Mucosa of stomach (tissue), 1 donor: ENCODE data around the gene CTSO.

ENCODE experiments used
- H3K27me3 ChIP-seq: one replicate; pipeline ENCODE4 v1.7.0; 2013; ENCODE audit warnings: mild to moderate bottlenecking, low read length; ENCODE audit not compliant: control insufficient read depth, insufficient read depth
- H3K36me3 ChIP-seq: one replicate; pipeline ENCODE4 v1.7.0; 2013; ENCODE audit warnings: low read length; ENCODE audit not compliant: control insufficient read depth, insufficient read depth
- H3K4me1 ChIP-seq: one replicate; pipeline ENCODE4 v1.7.0; 2013; ENCODE audit warnings: mild to moderate bottlenecking, low read length; ENCODE audit not compliant: control insufficient read depth, insufficient read depth
- H3K4me3 ChIP-seq: one replicate; pipeline ENCODE4 v1.7.0; 2013; ENCODE audit warnings: low read length
- H3K9ac ChIP-seq: one replicate; pipeline ENCODE4 v1.7.0; 2013; ENCODE audit warnings: mild to moderate bottlenecking, low read length, moderate library complexity
- H3K9me3 ChIP-seq: one replicate; pipeline ENCODE4 v1.7.0; 2013; ENCODE audit warnings: mild to moderate bottlenecking, low read length, moderate library complexity; ENCODE audit not compliant: control insufficient read depth
- donor health status: Pancreatic carcinoma.

Gene CTSO

GRCh38 chr4:155972098-155972497 lies 18.4 kb upstream of the CTSO start:
- Histone ChIP-seq H3K4me3 (no peak overlapping the region), H3K4me1 (no peaks in the 10 kb centered on the region), H3K9me3 (no peaks in the 10 kb centered on the region), H3K27me3 (no peaks in the 10 kb centered on the region), H3K9ac (no peak overlapping the region), H3K36me3 (no peaks in the 10 kb centered on the region)

DNA sequence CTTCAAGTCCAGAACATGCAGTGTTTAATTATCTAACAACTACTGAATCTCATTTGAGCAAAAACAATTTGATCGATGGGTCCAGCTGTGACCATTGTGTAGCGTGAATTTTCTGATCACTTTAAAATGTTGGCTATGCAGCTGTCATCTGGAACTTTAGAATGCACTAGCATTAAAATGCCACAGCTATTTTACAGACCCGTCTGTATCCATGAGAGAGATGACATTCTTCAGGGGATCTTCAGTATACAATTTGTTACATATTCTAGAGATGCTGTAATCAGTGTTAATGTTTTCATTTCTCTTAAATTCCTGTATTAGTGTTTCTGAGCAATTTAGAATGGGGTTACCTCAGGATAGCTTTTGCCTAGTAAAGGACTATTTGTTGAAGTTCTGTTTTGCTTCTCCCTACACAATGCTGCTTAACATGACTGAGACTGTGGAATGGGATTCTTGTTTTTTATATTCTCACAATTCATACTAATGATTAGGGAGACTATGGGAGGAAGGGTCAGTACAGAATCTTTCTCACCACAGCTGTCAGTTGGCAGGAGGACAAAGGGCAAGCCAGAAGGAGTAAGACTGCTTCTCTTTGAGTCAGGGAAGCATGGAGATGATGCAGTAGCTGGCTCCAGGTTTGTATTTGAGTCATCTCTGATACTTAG lies 13.2 kb upstream of the CTSO start:
- Histone ChIP-seq H3K36me3 (no peaks in the 10 kb centered on the region), H3K9ac (no peak overlapping the region), H3K27me3 (no peaks in the 10 kb centered on the region), H3K4me1 (no peaks in the 10 kb centered on the region), H3K9me3 (no peaks in the 10 kb centered on the region), H3K4me3 (no peak overlapping the region)

- no peaks in the 10 kb centered on the region for H3K27me3 ChIP-seq
- H3K9ac ChIP-seq, result no peak overlapping the region
- H3K9me3 ChIP-seq, result no peaks in the 10 kb centered on the region
- H3K4me3 ChIP-seq, result no peak overlapping the region
- no peaks in the 10 kb centered on the region for H3K4me1 ChIP-seq
- no peaks in the 10 kb centered on the region for H3K36me3 ChIP-seq
Observed at GRCh38 chr4:155966171-155966570, 12.5 kb upstream of the CTSO start.

DNA sequence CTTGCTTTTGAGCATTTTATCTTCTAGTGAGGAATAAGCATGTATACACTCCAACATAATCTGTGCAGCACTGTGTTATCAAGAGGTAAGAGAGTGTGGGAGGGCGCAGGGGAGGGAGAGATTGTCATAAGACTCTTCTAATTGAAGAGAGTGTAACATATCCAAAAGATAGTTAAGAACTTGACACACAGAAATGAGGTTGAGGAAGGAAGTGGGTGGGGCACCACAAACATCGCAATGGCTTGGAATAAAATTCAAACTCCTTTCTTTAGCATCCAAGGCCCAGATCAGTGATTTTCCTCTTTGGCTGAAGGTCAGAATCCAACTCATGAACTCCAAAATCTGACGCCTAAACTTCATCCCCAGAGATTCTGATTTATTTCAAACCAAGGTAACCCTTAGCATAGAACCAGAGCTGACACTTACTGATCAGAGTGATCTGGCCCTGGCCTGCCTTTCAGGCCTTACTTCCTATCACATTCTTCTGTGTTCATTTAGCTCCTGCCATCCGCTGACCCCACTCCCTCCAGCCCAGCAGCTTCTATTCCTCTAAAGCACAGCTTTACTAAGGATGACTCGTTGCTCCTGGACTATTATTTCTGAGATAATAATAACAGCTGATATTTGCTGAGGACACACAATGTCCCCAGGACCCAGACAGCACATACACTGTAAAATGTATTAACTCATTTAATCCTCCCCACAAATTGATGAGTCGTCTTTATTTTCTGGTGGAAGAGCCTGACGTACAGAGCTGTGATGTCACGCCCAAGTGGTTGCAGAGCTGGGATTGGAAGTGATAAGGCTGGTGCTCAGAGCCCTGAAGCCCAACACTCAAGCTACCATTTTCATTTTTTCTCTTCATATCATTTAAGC lies 10.6 kb upstream of the CTSO start:
- no peaks in the 10 kb centered on the region for H3K36me3 ChIP-seq
- no peak overlapping the region for H3K9ac ChIP-seq
- no peaks in the 10 kb centered on the region for H3K27me3 ChIP-seq
- H3K4me3 ChIP-seq, result no peak overlapping the region
- no peaks in the 10 kb centered on the region for H3K9me3 ChIP-seq
- no peaks in the 10 kb centered on the region for H3K4me1 ChIP-seq

DNA sequence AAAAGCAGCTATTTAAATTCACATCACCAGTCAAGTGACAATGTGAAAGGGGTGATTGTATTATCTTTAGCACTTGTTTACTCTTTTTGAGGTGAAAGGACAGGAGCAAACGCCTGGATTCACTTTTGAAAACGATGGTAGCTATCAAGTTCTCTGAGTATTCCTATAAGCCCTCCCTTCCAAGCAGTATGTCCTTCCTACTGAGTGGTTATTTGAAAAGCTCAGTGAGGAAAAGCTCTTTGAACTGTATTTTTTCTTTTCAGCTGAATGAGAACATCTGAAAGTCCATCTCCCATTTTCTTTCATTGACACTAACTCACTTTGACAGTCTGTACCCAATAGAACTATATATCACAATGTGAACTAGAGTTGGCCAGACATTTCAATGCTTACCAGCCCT lies 9.1 kb upstream of the CTSO start:
- no peak overlapping the region for H3K9ac ChIP-seq
- no peak overlapping the region for H3K4me3 ChIP-seq
- no peaks in the 10 kb centered on the region for H3K9me3 ChIP-seq
- no peaks in the 10 kb centered on the region for H3K27me3 ChIP-seq
- no peaks in the 10 kb centered on the region for H3K36me3 ChIP-seq
- no peaks in the 10 kb centered on the region for H3K4me1 ChIP-seq

DNA sequence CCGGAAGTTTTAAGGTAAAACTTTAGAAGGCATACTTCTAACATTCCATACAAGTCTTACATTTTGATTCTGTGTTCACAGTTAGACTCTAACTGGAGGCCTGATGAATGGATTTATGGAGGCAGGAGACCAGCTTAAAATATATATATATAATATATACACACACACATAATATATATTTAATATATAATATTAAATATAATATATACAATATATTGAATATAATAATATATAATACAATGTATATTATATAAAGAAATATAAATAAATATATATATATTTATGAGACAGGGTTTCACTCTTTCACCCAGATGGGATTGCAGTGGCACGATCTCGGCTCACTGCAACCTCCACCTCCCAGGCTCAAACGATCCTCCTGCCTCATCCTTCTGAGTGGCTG lies 7.9 kb upstream of the CTSO start:
- H3K4me3 ChIP-seq, result no peak overlapping the region
- no peaks in the 10 kb centered on the region for H3K4me1 ChIP-seq
- H3K9me3 ChIP-seq, result no peaks in the 10 kb centered on the region
- no peaks in the 10 kb centered on the region for H3K36me3 ChIP-seq
- H3K27me3 ChIP-seq, result no peaks in the 10 kb centered on the region
- no peak overlapping the region for H3K9ac ChIP-seq

GRCh38 chr4:155960522-155960921 lies 6.9 kb upstream of the CTSO start:
- Histone ChIP-seq H3K4me3 (no peak overlapping the region), H3K36me3 (no peaks in the 10 kb centered on the region), H3K27me3 (no peaks in the 10 kb centered on the region), H3K9ac (no peak overlapping the region), H3K9me3 (no peaks in the 10 kb centered on the region), H3K4me1 (no peaks in the 10 kb centered on the region)

GRCh38 chr4:155959417-155959816 lies 5.8 kb upstream of the CTSO start:
- Histone ChIP-seq H3K4me3 (no peak overlapping the region), H3K9ac (no peak overlapping the region), H3K9me3 (no peaks in the 10 kb centered on the region), H3K36me3 (no peaks in the 10 kb centered on the region), H3K27me3 (no peaks in the 10 kb centered on the region), H3K4me1 (peaks cover 3% of the 10 kb centered on the region)

DNA sequence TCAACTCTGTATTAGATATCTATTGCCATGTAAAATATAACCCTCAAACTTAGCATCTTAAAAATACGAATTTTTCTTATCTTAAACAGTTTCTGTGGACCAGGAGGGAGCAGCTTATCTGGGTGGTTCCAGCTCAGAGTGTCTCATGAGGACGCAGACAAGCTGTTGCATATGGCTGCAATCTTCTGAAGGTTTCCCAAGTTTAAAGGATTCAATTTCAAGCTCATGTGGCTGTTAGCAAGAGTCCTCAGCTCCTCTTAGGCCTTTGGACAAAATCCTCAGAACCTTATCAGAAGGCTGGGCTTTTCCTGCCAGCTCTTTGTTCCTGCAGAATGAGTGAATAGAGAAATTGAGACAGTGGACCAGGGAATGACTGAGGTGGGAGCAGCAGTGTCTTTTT lies 2.8 kb upstream of the CTSO start:
- H3K4me1 ChIP-seq, result peaks cover 9% of the 10 kb centered on the region
- H3K9me3 ChIP-seq, result no peaks in the 10 kb centered on the region
- no peak overlapping the region for H3K4me3 ChIP-seq
- H3K27me3 ChIP-seq, result no peaks in the 10 kb centered on the region
- no peak overlapping the region for H3K9ac ChIP-seq
- no peaks in the 10 kb centered on the region for H3K36me3 ChIP-seq

GRCh38 chr4:155954939-155955338 lies 1.3 kb upstream of the CTSO start:
- Histone ChIP-seq H3K9ac (no peak overlapping the region), H3K27me3 (no peaks in the 10 kb centered on the region), H3K9me3 (no peaks in the 10 kb centered on the region), H3K4me3 (no peak overlapping the region), H3K36me3 (no peaks in the 10 kb centered on the region), H3K4me1 (peaks cover 9% of the 10 kb centered on the region)

GRCh38 chr4:155954118-155954685 lies 536 bp upstream of the CTSO start:
- H3K27me3 ChIP-seq, result no peaks in the 10 kb centered on the region
- H3K9me3 ChIP-seq, result no peaks in the 10 kb centered on the region
- no peaks in the 10 kb centered on the region for H3K36me3 ChIP-seq
- peak overlapping the region; percentile 93 for H3K4me3 ChIP-seq
- peak overlapping the region; percentile 91 for H3K9ac ChIP-seq
- peaks cover 9% of the 10 kb centered on the region for H3K4me1 ChIP-seq

DNA sequence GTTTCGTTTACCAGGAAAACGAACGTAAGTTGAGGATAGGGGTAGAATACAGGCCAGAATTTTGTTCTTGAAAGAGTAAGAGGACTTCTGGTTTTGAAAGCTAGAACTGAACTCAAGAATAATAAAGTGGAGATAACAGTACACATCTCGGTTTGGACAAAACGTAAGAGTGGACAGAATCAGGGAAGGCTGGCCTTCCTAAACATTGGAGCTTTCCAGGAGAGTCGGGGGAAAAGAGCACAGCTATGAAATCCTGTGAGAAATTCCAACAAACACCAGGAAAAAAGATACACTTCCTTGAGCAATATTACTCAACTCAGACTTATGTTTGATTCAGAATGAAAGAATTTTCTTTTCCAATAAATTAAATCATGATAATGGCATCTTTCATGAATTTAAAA lies 1.2 kb downstream of the CTSO start:
- no peaks in the 10 kb centered on the region for H3K9me3 ChIP-seq
- no peak overlapping the region for H3K4me3 ChIP-seq
- no peak overlapping the region for H3K9ac ChIP-seq
- H3K36me3 ChIP-seq, result no peaks in the 10 kb centered on the region
- H3K4me1 ChIP-seq, result peaks cover 9% of the 10 kb centered on the region
- H3K27me3 ChIP-seq, result no peaks in the 10 kb centered on the region
